KMS-11 (cell line): ENCODE results near the gene PSMD11.

ENCODE experiments used
- H2AFZ ChIP-seq: fragments of 200-600 bp; sonication (generic); 2 replicates; pipeline ENCODE4 v1.6.1; 2016; ENCODE audit warnings: antibody characterized with exemption, mixed run types, low read depth
- H3K27ac ChIP-seq: fragments of 200-600 bp; sonication (generic); 2 replicates; pipeline ENCODE4 v1.6.1; 2016; ENCODE audit warnings: mild to moderate bottlenecking, mixed run types
- H3K27me3 ChIP-seq: fragments of 200-600 bp; sonication (generic); 2 replicates; pipeline ENCODE4 v1.6.1; 2017; ENCODE audit warnings: mild to moderate bottlenecking, low read depth, mixed run types, moderate library complexity; ENCODE audit not compliant: insufficient read depth
- H3K36me3 ChIP-seq: fragments of 200-600 bp; sonication (generic); 2 replicates; pipeline ENCODE4 v1.6.1; 2017; ENCODE audit warnings: mild to moderate bottlenecking, mixed run types; ENCODE audit not compliant: insufficient read depth
- H3K4me1 ChIP-seq: fragments of 200-600 bp; sonication (generic); 2 replicates; pipeline ENCODE4 v1.6.1; 2016; ENCODE audit warnings: mild to moderate bottlenecking, low read depth, mixed run types; ENCODE audit not compliant: poor library complexity, severe bottlenecking
- H3K4me2 ChIP-seq: fragments of 200-600 bp; sonication (generic); 2 replicates; pipeline ENCODE4 v1.7.0; 2016; ENCODE audit warnings: mild to moderate bottlenecking, mixed run types
- H3K4me3 ChIP-seq: fragments of 200-600 bp; sonication (generic); IDR thresholded peaks from 2 replicates; pipeline ENCODE4 v1.6.1; 2017; ENCODE audit warnings: low read depth, low read length, mixed read lengths; ENCODE audit not compliant: insufficient read depth
- H3K79me2 ChIP-seq: fragments of 200-600 bp; sonication (generic); 2 replicates; pipeline ENCODE4 v1.6.1; 2016; ENCODE audit warnings: low read depth, mixed run types; ENCODE audit not compliant: insufficient read depth
- H3K9ac ChIP-seq: fragments of 200-600 bp; sonication (generic); 2 replicates; pipeline ENCODE4 v1.6.1; 2016; ENCODE audit warnings: mild to moderate bottlenecking, mixed run types
- H4K20me1 ChIP-seq: fragments of 200-600 bp; sonication (generic); 2 replicates; pipeline ENCODE4 v1.6.1; 2016; ENCODE audit warnings: mild to moderate bottlenecking, mixed run types; ENCODE audit not compliant: insufficient read depth
- TF ChIP-seq, protein P1 (sequence below): fragments of 200-600 bp; sonication (generic); conservative IDR thresholded peaks from 2 replicates; pipeline ENCODE4 v1.6.1; 2017; ENCODE audit warnings: low read depth, mild to moderate bottlenecking, antibody characterized with exemption, low read length, moderate library complexity, mixed read lengths

PSMD11 gene

DNA sequence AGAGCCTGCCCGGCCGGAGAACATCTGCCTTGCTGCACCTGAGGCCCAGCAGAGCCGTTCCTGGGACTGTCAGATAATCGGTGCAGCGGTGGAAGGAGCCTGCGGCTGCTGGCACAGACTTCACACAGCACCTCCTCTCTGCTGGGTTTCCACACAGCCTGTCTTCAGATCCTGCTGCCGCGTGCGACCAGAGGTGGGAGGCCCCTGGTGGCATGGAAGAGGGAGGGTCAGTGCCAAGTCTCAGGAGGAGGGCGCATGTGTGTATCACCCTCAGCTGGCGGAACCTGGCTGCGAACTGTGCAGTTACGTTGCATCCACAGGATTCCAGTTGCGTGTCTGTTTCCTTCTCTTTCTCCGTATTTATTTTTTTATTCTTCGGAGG, 45.8 kb downstream of the PSMD11 start:
- Histone ChIP-seq H3K4me3 (no peak overlapping the region), H3K4me2 (no peak overlapping the region), H2AFZ (no peak overlapping the region), H3K79me2 (no peaks in the 10 kb centered on the region), H3K9ac (no peak overlapping the region), H3K36me3 (no peaks in the 10 kb centered on the region), H3K27me3 (no peaks in the 10 kb centered on the region), H3K27ac (no peak overlapping the region), H4K20me1 (no peaks in the 10 kb centered on the region), H3K4me1 (peaks cover 30% of the 10 kb centered on the region)
- TF ChIP-seq, protein P1, sequence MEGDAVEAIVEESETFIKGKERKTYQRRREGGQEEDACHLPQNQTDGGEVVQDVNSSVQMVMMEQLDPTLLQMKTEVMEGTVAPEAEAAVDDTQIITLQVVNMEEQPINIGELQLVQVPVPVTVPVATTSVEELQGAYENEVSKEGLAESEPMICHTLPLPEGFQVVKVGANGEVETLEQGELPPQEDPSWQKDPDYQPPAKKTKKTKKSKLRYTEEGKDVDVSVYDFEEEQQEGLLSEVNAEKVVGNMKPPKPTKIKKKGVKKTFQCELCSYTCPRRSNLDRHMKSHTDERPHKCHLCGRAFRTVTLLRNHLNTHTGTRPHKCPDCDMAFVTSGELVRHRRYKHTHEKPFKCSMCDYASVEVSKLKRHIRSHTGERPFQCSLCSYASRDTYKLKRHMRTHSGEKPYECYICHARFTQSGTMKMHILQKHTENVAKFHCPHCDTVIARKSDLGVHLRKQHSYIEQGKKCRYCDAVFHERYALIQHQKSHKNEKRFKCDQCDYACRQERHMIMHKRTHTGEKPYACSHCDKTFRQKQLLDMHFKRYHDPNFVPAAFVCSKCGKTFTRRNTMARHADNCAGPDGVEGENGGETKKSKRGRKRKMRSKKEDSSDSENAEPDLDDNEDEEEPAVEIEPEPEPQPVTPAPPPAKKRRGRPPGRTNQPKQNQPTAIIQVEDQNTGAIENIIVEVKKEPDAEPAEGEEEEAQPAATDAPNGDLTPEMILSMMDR: no peak

DNA sequence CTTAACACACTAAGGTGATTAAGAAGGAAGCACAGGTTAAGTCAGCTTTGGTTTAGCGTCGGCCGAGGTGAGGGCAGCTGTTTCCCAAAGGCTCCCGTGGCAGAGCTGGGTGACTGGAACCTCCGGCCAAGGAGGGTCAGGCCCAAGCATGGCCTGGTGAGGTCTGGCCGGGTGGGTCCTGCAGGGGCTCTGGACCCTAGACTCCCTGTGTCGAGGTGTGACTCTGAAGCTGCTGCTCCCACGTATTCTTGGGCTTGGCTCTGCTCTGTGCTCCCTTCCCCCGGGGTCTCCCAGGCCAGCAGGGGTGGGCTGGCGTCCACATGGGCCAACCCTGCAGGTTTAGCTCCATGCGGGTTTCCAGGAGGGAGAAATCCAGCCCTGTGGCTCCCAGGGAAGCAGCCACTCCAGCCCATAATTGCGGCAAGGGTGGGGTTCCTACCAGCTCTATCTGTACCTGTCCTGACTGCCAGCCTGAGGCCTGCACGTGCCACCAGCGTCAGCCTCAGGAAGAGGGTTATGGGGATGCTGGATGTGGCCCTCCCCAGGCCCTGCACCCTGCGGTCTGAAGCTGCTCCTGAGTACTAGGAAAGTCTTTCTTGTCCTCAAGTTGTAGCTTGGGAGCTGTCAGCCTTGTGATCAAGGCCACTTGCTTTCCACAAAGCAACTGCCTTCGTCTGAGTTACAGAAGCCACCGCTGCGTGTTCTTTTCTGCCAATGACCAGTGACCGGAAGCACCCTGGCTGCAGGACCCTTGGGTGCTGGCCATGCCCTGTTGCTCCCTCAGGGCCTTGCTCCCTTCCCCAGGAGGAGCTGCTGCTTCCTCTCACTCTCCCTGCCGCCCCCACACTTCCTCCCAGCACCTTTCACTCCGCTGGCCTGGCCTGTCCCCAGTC, 47.3 kb downstream of the PSMD11 start:
- H2AFZ ChIP-seq: no peak overlapping the region
- TF ChIP-seq, protein P1: no peak
- H3K27ac ChIP-seq: no peak overlapping the region
- no peaks in the 10 kb centered on the region for H4K20me1 ChIP-seq
- no peak overlapping the region for H3K9ac ChIP-seq
- H3K4me2 ChIP-seq: no peak overlapping the region
- no peaks in the 10 kb centered on the region for H3K79me2 ChIP-seq
- no peak overlapping the region for H3K4me3 ChIP-seq
- peaks cover 23% of the 10 kb centered on the region for H3K4me1 ChIP-seq
- H3K27me3 ChIP-seq: no peaks in the 10 kb centered on the region
- no peaks in the 10 kb centered on the region for H3K36me3 ChIP-seq

DNA sequence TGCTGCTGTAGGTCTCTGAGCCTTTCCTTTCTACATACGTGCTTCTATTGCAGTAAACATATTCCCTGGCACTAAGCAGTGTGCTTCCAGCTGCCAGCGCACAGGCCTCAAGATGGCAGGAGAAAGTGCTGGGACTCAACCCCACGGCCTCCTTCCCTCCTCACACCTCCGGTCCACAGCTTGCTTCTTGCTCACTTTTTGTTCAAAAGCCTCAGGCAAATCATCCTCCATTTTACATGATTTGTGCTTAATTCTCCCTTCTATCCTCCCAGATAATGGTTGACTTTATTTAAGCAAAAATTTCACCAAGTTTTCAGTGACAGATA, 47.9 kb downstream of the PSMD11 start:
- no peak overlapping the region for H3K4me2 ChIP-seq
- no peak overlapping the region for H3K9ac ChIP-seq
- peaks cover 23% of the 10 kb centered on the region for H3K4me1 ChIP-seq

DNA sequence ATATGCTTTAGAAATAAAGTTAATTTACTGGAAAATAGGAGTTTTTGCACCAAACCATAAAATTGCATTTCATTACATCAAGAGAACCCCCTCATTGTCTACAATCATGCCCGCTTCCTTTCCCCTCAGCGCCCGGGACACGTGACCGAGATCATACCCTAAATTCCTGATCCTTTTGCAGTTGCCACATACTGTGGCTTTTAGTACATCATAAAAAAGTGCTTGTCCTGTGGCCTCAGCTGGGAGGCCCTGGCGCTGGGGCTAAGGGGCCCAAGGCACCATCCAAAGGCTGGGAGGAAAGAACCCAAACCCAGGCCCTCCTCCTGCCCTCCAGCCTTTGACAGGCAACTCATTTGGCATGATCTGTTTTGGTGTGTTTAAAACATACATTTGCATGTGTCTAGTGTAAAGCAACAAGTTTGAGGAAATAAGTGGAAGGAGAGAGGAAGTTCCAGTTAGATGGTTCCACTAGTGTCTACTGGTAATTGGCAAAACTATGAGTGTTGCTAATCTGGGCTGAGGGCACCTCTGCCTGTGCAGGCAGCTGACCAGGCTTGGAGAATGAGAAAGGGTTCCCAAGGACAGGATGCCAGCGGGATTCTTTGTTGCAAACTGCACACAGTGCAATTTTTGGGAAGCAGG, 48.5 kb downstream of the PSMD11 start:
- no peaks in the 10 kb centered on the region for H3K27me3 ChIP-seq
- TF ChIP-seq, protein P1: no peak
- H3K36me3 ChIP-seq: no peaks in the 10 kb centered on the region
- H3K27ac ChIP-seq: no peak overlapping the region
- H4K20me1 ChIP-seq: no peaks in the 10 kb centered on the region
- H3K9ac ChIP-seq: no peak overlapping the region
- H3K4me3 ChIP-seq: no peak overlapping the region
- H2AFZ ChIP-seq: no peak overlapping the region
- H3K4me1 ChIP-seq: peaks cover 19% of the 10 kb centered on the region
- no peaks in the 10 kb centered on the region for H3K79me2 ChIP-seq
- no peak overlapping the region for H3K4me2 ChIP-seq

More for the DNA sequence above, 47.9 kb downstream of the PSMD11 start:
- TF ChIP-seq, protein P1: no peak
- Histone ChIP-seq H3K79me2 (no peaks in the 10 kb centered on the region), H3K36me3 (no peaks in the 10 kb centered on the region), H3K27me3 (no peaks in the 10 kb centered on the region), H3K4me3 (no peak overlapping the region), H2AFZ (no peak overlapping the region), H4K20me1 (no peaks in the 10 kb centered on the region), H3K27ac (no peak overlapping the region)
